HG03045 (cell line): ENCODE data around the gene TCF7L1.

ENCODE experiments used
- ATAC-seq: cut with Tn5 transposase; IDR thresholded peaks from one replicate; pipeline ENCODE4 v1.9.1; 2021; ENCODE audit warnings: mild to moderate bottlenecking, moderate library complexity; ENCODE audit not compliant: unreplicated experiment

Gene TCF7L1

DNA sequence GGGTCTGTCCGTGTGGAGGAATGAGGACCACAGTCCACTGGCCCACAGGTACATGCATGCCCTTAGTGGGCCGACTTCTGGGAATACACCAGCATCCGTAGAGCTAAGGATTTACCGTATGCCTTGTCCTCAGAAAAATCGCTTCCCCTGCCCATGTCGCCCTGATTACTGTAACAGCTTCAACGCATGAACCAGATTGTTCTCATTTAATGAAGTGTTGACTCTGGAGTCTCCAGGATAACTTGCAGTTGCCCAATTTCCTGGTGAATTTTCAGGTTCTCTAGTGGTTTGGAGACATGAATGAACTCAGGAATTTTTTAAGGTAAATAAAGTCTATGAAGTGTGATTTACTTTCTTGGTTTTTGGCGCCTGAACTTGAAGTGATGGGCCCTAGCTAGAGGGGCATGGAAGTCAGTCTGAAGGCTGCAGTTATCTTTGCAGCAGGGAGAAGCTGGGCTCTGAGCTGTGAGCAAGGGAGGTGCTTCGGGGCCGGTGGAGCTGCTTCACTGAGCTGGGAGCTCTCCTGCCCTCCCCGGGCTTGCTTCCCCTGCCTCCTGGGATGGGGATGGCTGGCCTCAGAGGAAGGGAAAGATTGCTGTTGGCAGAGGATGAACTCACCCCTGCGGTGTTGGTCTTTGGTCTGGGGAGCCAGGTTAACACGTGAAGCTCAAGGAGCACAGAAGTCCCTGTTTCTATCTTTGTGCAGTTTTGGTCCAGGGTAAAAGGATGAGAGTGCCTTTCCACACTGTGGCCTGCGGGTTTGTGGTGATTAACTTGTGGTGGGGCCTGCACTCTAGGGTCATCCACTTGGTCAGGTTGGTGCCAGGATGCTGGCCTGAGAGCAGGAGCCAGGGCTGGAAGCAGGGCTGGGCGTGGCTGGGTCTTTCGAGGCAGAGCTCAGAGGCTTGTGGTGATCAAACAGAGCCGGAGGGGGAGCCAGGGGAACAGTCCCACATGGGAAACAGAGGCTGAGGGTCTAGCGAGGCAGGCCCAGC lies 28.1 kb downstream of the TCF7L1 start:
- ATAC-seq = no peak

DNA sequence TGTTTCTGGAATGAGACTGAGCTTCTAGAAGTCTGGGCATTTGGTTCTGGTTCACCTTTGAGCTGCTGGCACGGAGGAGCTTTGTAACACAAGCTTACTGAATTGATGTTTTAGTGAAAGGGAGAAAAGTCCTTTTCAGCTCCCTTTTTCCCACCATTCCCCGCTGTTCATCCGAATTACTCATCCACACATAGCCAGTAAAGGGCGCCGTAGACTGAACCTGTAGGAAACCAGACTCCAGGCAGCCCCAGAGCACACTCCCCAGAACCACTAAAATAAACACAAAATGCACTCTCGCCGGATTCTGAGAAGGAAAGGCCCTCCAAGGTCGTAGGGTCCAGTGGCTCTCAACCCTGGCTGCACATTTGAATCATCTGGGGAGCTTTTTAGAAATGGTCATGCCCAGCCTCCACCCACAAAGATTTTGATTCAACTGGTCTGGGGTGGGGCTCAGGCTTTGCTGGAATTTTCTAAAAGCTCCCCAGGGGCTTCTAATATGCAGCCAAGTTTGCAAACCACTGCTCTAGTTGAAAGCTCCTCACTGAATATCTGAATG lies 29.6 kb downstream of the TCF7L1 start:
- no peak for ATAC-seq

DNA sequence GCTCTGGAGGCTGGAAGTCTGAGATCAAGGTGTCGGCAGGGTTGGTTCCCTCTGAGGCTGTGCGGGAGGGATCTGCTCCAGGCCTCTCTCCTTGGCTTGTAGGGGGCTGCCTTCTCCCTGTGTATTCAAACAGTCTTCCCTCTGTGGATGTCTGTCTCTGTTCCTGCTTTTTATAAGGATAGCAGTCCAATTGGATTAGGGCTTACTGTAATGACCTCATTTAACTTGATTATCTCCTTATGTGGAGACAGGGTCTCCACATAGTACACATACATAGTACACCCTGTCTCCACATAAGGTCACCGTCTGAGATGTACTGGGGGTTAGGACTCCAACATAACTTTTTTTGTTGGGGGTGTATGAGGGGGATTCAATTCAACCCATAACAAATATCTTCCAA lies 30.5 kb downstream of the TCF7L1 start:
- no peak for ATAC-seq

DNA sequence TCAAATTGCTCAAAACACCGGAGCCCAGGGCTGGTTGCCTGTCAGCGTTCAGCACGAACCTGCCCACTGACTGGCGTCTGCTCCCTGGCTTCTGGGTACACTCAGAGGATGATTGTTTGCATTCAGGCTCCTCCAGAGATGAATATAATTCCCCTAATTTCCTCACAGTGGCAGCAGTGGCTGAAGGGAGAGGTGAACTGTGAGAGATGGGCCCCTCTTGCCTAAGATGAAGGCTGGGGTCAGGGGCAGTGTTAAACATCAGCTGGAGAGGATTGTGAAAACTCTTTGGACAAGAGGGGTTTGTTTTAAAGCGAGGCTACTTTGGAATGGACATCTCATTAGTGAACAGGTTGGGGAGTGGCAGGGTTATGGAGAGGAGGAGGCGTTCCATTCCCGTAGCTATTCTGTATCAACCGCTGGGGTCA lies 31.0 kb downstream of the TCF7L1 start:
- ATAC-seq = no peak

DNA sequence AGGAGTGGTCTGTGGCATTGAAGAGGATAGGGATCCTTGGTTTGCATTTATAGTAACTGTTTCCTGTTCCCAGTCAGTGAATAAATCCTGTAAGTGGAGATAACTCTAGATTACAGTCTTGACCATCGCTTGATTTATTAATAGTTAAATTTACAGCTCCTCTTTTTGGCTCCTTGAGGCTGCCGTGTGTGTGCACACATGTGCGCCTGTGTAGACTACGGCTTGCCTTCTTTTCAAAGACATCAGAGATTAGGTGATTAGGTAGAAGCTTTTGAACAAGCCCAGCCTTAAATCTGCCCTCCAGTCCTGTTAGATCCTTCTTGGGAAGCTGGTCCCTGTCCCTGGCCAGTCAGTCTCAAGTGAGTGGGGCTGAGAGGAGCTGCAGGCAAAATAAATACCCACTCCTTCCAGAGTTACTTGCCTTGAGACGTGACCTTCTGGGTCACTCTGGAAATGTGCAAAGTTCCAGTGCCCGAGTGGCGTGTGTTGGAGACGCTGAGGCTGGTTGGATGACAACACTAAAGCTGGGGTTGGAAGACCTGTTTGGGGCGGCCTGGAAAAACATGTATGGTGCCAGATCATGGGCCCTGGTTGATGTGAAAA lies 32.0 kb downstream of the TCF7L1 start:
- no peak for ATAC-seq

DNA sequence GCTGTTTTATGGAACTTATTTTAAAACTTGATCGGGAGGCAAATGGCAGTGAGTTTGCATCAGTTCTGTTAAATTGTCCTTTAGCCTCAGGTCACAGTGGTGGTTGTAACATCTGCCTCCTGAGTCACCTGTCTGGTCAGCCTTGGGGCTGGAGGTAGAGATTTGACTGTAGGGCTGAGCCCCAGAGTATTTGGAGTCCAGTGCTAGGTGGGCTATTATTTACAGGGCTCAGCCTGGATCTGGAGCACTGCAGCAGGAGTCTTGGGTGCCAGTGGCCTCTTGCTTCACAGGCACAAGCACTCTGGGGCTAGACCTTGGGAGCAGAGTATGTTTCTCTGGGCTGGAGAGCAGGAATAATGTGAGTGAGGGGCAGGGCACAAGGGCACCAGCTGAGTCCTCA lies 32.8 kb downstream of the TCF7L1 start:
- no peak for ATAC-seq

DNA sequence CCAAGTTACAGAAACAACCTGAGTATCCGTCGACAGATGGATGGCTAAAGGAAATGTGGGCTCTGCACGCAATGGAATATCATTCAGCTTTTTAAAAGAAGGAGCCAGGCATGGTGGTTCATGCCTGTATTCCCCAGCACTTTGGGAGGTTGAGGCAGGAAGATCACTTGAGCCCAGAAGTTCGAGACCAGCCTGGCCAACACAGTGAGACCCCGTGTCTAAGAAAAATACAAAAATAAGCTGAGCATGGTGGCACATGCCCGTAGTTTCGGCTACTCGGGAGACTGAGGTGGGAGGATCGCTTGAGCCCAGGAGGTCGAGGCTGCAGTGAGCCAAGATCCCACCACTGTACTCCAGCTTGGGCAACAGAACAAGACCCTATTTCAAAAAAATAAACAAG lies 34.3 kb downstream of the TCF7L1 start:
- no peak for ATAC-seq

DNA sequence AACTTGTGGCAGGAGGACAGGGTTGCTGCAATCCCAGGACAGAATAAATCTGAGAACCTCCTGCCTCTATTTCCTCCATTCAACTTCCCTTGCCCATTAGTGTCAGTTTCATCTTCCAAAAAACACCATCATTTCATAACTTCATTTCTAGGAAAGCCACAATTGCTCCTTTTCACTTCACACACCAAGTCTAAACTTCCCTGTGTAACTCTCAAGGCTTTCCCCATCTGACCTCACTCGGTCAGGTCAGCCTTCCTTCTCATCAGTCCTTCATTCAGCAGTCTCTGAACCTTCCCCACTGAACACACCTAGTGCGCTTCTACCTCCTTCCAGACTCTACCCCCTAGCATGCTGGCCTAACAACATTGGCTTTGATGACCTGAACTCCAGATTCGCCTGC lies 35.8 kb downstream of the TCF7L1 start:
- ATAC-seq = no peak

DNA sequence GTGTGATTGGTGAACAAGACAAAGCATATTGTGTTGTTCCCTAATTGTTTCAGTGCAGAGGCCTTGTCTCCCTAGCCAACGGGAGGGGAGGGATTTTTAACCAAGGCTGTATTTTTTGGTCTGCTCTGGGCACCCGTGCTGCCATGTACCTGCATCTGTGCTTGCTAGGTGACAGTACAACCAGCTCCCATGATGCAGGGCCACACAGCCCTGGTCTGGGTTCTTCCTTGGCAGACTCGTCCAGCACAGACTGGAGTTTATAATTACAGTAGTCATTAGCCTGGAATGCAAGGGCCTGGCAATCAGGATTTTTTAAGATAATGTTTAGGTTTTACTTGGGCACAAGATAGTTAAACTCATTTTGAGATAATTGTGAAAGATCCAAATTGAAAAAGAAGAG lies 36.4 kb downstream of the TCF7L1 start:
- ATAC-seq = no peak

DNA sequence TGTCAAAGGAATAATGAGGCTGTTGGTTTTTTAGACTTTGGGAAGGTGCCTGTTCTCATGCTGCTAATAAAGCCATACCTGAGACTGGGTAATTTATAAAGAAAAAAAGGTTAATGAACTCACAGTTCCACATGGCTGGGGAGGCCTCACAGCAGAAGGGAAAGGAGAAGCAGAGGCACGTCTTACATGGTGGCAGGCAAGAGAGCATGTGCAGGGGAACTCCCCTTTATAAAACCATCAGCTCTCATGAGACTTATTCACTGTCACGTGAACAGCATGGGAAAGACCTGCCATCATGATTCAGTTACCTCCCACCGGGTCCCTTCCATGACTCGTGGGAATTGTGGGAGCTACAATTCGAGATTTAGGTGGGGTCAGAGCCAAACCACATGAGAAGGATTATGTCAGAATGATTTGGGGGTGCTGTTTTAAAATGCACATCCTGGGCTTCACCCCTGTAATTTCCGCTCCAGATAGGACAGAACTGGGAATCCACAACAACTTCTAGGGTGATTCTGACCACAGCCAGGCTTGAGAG lies 37.8 kb downstream of the TCF7L1 start:
- ATAC-seq = no peak

DNA sequence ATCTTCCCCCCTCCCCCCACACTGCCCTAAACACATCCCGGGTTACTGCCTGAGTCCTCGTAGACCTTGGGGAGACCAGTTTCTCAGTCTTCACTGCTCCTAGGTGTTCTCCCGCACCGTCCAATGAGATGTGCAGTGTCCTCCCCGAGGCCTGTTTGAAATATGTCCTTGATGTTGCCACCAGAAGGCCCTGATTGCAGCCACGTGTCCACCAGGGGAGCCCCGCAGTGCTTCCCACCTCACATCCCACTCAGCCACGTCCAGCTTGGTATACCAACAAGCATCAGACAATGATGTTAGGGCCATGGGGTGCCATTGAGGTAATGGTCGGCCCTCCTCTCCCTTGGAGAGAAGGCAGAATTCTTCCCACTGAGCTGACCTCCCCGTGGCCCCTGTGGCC lies 38.7 kb downstream of the TCF7L1 start:
- ATAC-seq = no peak

DNA sequence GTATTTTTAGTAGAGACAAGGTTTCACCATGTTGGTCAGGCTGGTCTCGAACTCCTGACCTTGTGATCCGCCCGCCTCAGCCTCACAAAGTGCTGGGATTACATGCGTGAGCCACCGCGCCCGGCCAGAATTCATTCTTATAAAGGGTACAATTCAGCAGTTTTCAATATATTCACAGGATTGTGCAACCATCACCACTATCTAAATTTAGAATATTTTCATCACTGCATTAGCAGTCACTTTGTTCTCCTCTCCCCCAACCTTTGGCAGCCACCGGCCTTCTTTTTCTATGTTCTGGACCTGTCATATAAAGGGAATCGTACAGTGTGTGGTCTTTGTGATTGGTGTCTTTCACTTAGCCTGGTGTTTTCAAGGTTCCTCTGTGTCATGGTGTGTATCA lies 40.7 kb downstream of the TCF7L1 start:
- ATAC-seq = no peak

DNA sequence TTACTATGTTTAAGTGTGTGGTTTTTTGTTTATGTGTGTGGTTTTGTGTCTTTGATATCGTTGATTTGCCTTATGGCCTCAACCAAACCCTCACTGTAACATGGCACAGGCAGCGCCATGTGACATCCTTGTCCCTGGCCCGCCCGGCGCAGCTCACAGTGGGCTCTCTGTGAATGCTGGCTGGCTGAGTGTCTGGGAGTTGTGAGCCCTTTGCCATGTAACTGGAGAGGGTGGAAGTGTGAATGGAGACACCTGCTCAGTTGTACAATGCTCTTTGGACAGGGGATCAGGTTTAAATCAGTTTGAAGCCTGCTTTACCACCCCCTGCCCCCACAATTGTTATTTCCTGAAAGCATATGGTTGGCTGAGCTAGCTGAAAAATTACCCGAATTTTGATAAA lies 41.8 kb downstream of the TCF7L1 start:
- ATAC-seq = no peak

DNA sequence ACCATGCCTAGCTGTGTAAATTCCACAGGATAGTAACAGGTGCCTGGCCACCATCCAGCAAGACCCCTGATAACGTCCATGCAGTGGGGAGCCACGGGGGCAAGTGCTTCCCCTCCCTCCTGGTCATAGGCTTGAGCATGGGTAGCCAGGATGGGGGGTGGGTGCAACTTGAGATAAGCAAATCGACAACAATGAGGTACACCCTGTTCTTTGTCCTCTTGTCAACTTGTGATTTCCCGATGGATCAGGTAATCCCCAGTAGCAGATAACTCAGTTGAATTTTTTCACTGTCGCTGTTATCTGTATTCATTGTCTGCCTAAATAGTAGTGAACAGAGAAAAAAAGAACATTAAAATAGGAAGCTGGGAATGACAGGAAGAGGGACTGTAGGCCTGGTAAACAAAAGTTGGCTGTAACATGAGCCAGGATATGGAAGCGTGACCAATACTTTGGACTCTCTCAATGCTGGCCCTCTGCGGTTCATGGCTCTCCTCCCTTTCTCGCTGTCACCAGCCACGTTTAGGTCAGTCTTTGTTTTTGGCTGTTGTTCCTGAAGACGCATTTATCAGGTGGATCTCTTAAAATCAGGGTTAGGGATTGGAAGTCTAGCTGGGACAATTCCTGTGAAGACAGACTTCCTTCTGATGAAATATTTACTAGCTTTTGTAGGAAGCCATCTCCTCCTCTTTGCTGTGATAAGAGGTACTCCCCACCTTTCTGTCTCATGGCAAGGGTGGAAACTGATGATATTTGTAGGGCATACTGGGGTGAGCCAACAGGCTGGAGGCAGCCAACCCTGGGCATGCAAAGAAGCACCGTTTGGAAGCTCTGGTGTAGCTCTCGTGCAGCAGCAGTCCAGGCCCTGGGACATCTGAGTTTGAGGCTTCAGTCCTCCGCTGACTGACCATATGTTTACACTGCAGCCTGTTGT lies 42.4 kb downstream of the TCF7L1 start:
- no peak for ATAC-seq

DNA sequence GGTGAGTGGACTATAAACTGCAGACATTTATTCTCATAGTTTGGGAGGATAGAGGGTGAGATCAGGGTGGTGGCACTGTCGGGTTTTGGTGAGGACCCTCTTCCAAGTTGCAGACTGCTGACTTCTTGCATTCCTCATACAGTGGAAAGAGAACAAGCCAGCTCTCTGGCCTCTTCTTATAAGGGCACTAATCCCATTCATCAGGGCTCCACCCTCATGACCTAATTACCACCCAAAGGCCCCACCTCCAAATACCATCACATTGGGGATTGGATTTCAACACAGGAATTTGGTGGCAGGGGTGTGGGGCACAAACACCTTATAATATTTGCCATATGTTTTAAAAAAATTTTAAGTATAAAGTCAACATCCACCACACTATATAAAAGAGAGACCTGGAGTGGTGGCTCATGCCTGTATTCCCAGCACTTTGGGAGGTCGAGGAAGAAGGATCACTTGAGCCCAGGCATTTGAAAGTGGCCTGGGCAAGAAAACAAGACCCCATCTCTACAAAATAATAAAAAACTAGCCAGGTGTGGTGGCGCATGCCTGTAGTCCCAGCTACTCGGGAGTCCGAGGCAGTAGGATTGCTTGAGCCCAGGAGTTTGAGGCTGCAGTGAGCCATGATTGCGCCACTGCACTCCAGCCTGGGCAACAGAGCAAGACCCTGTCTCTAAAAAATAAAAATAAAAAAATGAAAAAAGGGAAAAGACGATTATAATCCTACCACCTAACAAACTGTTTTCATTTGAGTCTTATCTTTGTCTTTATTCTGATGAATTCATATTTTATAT lies 44.0 kb downstream of the TCF7L1 start:
- ATAC-seq = no peak

DNA sequence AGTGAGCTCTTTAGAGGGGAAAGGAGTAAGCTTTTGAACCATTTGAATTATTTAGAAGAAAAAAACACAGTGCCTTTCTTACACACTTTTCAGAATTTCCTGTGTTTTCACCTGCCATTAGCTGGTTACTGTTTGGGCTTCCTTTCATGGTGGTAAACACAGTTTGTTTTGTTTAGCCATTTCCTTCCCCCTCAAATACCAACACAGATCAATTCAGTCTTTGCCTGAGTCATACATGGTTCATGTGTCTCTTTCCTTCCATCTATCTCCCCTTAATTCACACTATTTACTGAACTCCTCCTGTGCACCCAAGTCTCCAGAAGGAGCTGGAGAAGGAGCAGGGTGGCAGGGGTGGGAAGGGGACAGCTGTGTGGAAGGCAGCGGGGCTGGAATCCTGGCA lies 45.0 kb downstream of the TCF7L1 start:
- no peak for ATAC-seq

DNA sequence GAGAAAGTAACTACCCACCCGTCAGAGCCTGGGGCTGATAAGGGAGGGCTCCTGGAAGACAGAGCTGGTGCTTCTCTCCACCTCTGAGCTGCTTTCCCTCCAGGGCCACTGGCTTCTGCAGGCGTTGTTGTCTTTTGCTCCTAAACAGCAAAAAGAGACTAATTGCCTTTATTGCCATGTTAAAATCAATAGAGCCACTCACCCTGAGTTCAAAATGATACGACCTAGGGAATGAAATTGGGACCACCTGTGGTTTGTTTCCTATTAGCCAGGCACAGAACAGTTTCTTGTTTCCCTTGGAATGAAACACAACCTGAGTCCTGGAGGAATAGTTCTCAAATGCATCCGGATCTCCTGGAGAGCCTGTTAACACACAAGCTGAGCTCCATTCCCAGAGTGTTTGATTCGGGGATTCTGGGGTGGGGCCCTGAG lies 45.8 kb downstream of the TCF7L1 start:
- no peak for ATAC-seq

DNA sequence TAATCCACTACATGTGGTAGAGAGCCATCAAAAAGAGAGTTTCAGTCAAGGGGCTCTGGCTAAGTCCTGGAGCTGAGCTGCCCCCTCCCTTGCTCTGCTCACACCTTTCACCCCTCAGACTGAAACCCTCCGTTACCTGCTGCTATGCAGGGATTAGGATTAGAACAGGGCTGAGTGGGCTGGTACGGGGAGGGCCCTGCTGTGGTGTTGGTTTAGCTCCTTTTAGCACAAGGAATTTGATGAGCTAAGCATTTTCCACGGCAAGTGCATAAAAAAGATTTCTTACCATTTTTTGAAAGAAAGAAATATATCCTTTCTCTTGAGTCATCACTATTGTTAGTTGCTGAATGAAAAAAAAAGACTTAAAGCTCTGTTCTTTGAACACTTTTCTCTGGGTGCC lies 46.3 kb downstream of the TCF7L1 start:
- ATAC-seq = no peak

DNA sequence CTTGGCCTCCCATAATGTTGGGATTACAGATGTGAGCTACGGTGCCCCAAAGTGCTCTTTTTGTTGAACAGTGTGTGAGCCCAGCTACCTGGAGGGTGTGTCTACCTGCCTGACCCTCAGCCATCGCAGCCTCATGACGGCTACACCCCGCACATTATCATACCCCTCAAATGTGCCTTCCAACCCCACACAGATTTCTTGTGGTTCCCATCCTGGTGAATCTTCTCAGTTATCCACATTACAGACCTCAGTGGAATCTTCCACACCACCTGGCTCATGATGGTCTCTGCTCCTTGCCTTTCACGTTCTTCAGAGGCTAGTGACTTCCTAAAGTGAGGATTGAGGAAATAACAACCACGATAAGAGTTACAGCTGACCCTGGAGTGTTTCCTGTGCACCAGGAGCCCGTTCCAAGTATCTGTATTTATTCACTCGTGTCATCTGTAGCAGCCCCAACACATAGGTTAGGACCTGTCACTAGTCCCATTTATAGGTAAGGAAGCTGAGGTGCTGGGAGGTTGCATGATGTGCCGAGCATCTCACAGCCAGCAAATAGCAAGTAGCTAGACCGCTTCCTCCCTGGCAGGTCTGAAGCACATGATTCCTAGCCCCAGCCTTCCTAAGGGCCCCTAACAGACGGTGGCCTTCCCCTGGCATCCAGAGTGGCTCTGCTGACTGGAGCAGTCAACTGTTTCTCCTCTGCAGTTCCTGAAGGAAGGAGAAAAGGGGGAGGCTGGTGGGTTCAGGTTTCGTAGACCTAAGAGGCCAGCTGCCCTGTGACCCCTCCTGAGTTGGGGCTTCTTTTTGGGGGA lies 47.3 kb downstream of the TCF7L1 start:
- ATAC-seq = no peak
